DMS79 treated with DMSO at 0.1 percent for 48 hours (cell line): ENCODE data around the gene LINC00305.

Source experiments
- DNase-seq: peaks from one replicate; lab custom pipeline; 2025; lab: John Stamatoyannopoulos, UW

Gene LINC00305

GRCh38 chr18:64031411-64031810 lies 117.5 kb downstream of the LINC00305 start:
- no peak for DNase-seq
